Right renal cortex interstitium (tissue), 3 donors: ENCODE measurements around the gene FNDC3B. TPM values are rescaled to one million over a fixed set of nuclear protein-coding genes. Genes with fewer than 3 reads are reported as not detected.

Experiments
- DNase-seq, 3 donors: peaks; one replicate each; pipeline ENCODE4 v3.0.0-alpha.2; 2013; ENCODE audit warnings: low read depth in 3 of 3, low spot score in 2 of 3
- polyA plus RNA-seq, 3 donors: library from polyadenylated mRNA; unstranded; fragments of 120-200 nt; gene quantifications; one replicate each; pipeline ENCODE4 v1.2.1, GENCODE V29; 2013; ENCODE audit not compliant: insufficient read length in 3 of 3

The FNDC3B gene
- polyA plus RNA-seq, 3 donors, result 60.2 to 64.6 (median 62.3) TPM

DNA sequence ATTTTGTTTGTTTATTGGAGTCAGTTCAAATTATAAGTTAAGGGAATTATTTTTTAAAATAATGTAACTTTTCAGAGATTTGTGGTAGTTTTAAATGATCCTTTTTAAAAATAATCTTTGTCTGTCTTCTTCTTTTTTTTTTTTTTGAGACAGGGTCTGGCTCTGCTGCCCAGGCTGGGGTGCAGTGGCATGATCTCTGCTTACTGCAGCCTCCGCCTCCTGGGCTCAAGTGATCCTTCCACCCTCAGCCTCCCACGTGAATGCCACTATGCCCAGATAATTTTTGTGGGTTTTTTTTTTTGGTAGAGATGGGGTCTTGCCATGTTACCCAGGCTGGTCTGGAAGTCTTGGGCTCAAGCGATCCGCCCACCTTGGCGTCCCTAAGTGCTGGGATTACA, 12.6 kb downstream of the FNDC3B start:
- no peak for DNase-seq

GRCh38 chr3:172052405-172052804, 13.0 kb downstream of the FNDC3B start:
- DNase-seq, result no peak

- DNase-seq, result no peak
These were observed 14.9 kb downstream of the FNDC3B start for GRCh38 chr3:172054115-172054764.

- DNase-seq, result no peak
These were observed 17.0 kb downstream of the FNDC3B start for GRCh38 chr3:172056416-172056815.

DNA sequence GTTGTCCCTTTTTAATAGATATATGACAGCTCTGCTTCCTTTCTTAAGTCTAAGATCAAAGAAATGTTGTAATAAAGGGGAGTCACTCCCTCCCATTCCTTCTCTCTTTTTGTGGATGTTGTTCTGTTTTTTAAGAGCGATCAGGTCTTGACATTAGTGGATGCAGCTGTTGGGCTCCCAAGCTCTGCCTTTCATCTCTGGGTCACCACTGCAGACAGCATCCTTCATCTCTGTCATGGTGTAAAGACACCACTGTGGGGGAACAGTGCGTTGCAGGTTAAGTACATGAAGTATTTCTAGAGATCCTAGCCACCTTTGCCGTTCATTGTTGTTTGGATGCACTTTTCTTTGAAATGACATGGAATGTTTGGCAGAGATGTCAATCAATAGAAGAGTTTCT, 17.7 kb downstream of the FNDC3B start:
- DNase-seq, result no peak

DNA sequence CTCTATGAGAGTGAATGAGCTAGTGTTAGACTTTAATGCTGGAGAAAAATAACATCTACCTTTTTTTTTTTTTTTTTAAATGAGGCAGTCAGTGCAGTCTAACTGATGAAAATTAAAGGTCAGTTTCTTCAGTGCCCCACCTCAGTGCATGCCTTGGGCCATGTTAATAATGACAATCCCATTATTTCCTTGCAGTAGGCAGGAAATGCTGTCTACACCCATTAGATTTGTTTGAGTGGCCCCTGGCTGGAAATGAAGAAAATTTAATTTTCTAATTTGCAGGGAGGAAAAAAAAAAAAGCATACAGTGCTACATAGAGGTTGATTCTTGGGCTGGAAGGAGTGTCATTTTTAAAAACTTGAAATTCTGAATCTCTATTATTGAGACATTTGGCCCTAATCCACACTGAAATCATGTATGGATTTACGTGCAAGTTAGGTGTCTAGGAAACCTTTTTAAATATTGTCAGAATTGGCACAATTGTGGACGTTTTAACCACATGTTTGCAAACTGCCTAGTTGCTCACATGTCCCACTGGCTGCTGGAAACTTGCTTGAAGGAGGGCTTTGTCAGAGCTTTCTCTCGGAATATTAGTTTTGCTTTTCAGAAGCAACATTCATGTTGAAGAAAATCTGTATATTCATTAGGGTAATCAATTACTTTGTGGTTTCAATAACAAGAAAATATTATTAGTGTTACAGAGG, 18.4 kb downstream of the FNDC3B start:
- DNase-seq, result no peak

- no peak for DNase-seq
These were observed 20.2 kb downstream of the FNDC3B start for GRCh38 chr3:172059532-172059931.

GRCh38 chr3:172060234-172060633, 20.9 kb downstream of the FNDC3B start:
- DNase-seq, result no peak

- no peak for DNase-seq
These were observed 22.4 kb downstream of the FNDC3B start for GRCh38 chr3:172061724-172062184.

- no peak for DNase-seq
These were observed 23.4 kb downstream of the FNDC3B start for GRCh38 chr3:172062761-172063160.

- DNase-seq, result no peak
These were observed 24.4 kb downstream of the FNDC3B start for GRCh38 chr3:172063456-172064432.

DNA sequence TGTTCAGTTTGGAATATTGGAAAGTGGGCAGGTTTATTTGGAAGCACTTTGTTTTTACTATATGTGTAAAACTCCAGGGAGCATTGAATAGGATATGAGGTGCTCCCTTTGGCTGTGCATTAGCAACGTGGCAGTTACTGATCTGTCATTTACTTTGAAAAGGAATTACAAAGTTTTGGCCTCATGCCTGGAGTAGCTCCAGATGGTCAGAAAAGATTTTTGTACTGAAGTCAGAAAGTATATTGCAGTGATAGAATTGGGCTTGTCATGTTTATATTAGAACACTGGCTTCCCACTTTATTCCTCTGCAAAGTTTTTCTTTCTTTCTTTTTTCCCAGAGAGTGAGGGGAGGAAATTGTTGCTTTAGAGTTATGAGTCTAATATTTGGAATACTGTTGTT, 26.1 kb downstream of the FNDC3B start:
- peak in 1 of 3 donors; percentile 30 for DNase-seq

DNA sequence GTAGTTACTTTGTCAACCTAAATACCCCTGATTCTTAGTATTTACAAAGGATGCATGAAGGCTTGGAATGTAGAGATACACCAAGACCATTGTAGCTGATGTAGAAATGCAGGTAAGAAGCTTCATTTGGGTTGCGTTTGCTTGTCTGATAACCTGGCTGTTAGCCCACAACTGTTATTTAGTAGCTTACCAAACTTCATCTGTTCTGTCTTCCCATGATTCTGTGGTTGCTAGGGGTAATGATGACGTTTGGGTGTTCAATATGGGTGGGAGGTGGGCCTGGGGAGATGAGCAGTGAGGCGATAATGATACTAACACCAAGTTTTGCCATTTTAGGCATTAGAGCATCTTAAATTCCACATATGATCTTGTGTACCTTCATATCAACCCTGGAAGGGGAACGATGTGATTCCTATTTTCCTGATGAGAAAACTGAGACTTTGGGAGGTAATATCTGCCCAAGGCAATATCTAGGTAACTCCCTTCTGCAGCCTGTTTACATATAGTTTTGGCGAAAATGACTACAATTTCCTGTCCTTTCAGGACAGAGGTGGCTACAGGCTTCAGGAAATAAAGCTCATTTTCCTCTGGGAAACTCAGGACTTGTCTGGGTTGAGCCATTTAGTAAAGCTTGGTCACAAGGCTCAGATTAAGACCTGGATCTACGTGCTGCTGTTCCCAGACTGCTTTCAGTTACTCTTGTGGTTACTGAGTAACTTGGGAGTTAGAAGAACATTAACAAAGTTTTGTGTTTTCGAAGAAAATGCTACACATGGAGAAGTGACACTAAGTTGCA, 26.8 kb downstream of the FNDC3B start:
- no peak for DNase-seq

- no peak for DNase-seq
These were observed 27.8 kb downstream of the FNDC3B start for GRCh38 chr3:172066880-172067796.

DNA sequence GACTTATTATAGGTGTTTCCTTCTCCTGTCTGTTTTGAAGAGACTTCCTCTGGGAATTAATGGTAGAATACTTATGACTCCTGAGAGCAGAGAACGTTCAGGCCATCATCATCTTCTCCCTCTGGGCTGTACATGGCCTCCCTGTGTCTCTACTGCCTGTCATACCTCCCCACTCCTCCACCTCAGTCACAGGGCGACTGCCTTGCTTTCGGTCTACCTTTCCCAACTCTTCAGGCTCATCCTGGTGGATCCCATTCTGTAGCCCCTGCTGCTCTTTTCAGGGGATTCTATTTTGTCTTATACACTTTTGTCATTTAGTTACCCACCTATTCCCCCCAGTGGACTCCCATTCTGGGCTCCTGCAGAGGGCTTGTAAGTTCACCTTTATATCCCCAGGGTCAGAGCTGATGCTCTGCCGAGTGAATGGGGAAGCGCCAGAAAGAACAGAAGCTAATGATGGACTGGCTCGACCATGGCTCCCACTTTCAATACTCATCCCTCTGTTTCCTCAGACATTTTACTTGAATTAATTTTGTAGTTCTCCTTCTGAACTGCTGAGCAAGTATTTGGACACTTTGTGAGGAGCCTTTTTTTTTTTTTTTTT, 28.6 kb downstream of the FNDC3B start:
- DNase-seq, result no peak

GRCh38 chr3:172068977-172069376, 29.6 kb downstream of the FNDC3B start:
- DNase-seq, result no peak

DNA sequence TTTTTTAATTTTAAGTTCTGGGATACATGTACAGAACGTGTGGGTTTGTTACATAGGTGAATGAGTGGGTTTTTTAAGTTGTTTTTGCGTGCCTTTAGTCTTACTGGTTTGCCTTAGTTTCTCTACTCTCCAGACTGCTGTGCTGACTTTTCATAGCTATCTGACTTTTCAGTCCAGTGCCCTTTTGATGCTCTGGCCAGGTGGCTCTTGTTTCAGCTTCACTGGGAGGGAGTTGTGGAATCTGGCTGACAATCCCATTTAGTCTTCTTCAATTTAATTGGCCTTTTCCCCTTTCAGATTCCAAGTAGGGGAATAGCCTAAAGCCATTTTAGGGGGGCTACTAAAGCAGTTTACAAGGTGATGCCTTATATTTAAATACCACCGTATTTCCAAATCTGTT, 30.1 kb downstream of the FNDC3B start:
- DNase-seq, result no peak

GRCh38 chr3:172070269-172070668, 30.9 kb downstream of the FNDC3B start:
- DNase-seq, result no peak

DNA sequence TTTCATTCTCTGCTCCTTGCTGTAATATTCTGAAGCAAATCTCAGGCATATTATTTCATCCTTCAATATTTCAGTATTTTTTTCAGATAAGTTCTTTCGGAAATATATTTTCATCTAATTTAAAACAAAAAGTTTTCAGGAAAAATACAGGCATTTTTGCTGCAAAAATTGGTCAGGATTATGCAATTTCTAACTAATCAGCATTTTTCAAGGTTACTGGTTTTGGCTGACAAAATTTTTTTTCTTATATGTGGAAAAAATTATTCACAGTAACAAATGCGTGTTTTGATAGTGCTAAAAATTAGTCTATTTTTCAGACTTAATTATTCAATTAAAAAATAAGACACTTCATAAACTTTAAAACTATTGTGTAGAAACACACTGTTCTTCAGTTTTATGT, 31.4 kb downstream of the FNDC3B start:
- no peak for DNase-seq
